A204.1 (cell line): ENCODE measurements around the gene WWOX.

ENCODE experiments used
- FAIRE-seq: peaks from 2 replicates; lab custom pipeline; 2012; peaks lifted over from hg19 to GRCh38; lab: Jason Lieb, UNC

WWOX gene

DNA sequence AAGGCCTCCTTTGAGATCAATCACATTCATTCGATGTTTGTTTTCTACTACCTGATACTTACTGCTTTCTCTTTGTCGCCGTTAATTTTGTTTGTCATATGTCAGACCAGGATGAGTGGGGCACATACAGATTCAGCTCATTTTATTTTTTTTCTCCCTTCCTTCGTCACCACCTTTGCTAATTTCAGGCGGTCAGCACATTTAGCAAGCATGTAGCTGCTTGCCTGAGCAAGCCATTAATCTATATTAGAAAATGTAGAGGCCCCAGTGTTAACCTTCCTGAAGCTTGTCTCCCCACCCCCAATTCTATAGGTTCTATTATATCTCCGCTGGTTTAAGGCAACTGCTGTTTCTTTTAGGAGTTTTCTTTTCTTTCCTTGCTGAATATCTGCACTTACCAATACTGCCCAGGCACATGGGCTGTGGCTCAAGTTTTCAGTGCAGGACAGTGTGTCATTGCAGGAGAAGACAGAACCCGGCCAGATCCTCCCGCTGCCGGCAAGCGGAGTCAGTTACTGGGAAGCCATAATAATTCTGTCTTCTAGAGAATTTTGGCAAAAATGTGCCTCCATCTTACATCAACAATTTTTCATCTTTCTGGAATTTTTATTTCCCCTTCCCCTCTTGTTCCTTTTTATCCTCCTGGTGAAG lies 714.3 kb downstream of the WWOX start:
- FAIRE-seq, result no peak

DNA sequence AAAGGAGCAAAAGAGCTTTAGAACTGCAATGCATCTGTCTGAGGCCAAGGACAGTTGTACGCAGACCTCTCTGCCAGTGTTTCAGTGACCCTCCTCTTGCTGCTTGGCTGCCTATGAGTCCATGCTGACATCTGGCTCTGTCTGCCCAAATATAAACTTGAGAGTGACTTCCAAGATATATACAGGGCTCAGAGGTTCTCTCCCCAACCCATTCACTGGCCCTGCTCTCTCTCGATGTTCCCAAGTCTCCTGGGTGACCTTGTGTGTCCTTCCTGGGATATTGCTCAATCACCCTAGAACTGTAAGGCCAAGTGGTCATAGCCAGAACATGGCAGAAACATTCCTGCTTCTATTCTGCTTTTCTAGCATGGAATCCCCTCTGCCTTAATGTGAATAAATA lies 716.3 kb downstream of the WWOX start:
- FAIRE-seq, result no peak

DNA sequence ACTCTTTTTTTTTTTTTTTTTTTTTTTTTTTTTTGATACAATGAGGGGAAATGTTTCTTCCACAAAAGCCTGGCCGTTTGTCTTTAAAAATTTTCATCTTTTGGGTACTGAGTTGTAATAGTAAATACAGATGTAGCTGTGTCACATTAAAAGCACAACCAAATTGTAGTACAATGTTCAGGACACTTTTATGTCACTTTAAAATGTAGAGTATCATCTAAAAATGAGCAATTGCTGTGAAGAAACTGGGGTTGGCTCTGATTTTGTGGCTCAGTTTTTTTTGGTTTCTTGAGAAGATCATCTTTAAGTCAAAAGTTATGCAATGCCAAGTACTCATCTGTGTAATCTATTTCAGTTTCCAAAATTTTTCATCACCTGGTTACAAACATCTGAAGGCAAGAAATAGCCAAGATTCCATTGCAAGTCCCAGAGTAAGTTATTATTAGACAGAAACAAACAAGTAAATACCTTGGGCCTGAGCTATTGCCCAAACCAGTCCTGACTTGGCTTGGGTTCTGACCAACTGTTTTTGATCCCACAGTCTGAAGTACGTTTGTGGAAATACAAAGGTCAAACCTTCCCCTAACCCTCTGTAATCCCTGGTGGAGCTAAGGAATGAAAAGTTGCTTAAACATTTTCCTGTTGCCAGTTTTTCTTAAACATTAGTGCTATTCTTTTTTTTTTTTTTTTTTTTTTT lies 717.2 kb downstream of the WWOX start:
- FAIRE-seq, result no peak

DNA sequence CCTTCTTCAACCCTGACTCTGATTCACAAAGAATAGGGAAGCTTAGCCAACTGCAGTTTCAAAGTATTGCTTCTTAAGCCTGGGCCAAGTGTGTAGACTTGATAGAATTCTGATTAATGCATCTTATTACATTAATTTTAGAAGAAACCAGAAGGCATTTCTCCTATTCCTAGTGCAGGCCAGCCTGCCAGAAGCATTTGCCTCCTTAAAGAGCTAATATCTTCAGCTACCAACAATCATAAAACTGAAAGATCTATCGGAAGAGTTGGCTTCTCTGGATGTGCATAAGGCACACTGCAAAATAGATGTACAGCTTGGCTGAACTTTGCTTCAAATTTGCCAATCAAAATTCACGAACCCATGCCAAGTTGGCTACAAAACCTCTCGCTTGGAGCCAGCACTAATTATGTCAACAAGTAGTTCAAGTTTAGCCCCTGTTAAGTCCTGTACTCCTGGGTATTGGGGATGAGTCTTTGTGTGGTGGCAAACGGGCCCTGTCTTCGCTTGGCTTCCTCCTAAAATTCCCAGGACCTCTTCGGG lies 717.8 kb downstream of the WWOX start:
- no peak for FAIRE-seq

DNA sequence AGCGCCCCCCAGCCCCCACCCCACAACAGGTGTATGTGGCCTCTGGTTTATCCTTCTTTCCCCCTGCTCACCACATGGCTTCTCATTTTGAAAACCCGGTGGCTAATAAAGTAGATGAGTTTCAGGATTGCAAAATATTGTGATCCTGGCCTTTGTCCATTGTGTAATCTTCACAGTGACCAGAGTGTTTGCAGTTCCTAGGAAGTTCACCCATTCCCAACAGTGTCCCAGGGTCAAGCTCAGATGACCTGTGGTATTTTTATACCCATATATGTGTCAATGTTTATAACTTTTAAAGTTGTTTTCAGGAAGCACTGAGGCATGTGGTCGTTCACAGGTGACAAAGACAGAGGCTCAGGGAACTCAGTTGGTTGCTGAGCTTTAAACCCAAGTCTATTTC lies 721.9 kb downstream of the WWOX start:
- FAIRE-seq, result no peak

DNA sequence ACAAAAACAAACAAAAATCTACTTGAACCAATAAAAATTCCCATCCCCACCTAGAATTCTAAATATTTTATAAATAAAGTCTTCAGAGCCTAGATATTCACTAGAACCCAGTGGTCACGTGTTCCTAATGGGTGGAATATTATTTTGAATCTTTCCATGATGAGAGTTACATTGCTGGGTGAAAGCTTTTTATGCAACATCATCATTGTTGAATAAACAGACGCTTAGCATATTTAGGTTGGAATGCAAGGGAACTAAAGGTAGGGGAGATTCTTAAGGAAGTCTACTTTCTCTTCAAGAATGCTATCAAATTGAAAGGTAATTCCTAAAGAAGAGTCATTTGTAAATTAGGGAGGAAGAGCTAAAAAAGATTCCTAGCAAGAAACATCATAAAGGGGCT lies 723.1 kb downstream of the WWOX start:
- FAIRE-seq, result no peak

DNA sequence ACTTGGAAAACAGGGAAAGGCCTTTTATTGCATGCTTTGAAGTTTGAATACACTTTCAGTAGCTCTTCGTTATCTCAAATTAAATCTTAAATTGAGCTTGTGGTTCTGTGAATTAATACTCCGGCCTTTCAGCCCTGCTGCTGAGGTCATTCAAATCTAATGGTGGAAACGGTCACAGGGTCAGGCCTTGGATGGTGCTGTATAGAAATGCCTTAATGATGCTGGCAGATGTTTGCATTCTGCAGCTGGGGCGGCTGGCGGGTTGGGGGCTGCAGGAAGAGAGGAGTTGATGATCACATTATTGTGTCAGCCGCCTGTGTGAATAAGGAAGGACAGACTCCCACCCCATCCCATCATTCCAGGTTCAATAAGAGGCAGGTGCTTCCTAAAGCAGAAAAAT lies 723.6 kb downstream of the WWOX start:
- FAIRE-seq, result no peak

DNA sequence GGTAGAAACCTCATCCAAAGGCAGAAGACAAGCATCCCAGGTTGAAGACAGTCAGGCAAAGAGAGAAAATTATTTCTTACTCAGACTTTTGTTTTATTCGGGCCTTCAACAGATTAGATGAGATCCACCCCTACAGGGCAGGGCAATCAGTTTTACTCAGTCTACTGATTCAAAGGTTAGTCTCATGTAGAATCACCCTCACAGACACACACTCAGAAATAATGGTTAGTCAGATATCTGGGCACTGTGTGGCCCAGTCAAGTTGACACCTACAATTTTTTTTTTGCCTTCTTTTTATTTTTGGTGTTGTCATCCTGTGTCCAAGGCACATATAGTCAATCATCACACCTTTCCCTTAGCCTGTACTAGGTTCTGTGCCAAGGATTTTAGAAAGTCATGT lies 729.8 kb downstream of the WWOX start:
- FAIRE-seq, result no peak

DNA sequence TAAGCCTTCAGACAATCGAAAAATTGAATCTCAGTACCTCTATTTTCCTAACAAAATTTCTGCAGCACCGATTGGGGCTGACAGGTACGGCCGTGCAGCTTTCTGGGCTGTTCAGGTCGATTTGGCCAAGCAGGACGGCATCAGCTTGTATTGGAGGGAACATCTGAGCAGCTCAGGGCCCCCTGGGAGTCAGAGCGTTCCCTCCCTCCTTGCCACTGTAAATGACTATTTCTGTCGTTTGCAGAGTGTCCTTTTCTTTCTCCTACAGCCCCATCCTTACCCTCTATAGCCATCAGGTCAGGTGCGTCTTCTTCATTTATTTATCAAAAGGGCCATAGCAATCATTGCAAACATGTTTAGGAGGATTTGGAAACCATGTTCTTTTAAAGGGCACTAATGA lies 731.1 kb downstream of the WWOX start:
- FAIRE-seq, result no peak

DNA sequence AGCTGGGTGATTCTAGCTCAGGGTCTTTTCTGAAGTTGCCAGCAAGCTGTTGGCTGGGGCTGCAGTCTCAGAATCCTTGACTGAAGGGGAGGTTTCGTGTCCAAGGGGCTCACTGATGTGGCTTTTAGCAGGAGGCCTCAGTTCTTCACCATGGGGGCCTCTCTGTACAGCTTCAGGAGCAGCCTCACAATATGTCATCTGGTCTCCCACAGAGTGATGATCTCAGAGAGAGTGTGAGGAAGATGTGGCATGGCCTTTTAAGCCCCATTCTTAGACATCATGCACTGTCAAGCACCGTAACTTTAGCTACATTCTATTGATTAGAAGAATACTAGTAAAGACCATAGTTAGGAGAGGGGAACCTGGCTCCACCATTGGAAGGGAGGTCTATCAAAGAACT lies 732.6 kb downstream of the WWOX start:
- no peak for FAIRE-seq

DNA sequence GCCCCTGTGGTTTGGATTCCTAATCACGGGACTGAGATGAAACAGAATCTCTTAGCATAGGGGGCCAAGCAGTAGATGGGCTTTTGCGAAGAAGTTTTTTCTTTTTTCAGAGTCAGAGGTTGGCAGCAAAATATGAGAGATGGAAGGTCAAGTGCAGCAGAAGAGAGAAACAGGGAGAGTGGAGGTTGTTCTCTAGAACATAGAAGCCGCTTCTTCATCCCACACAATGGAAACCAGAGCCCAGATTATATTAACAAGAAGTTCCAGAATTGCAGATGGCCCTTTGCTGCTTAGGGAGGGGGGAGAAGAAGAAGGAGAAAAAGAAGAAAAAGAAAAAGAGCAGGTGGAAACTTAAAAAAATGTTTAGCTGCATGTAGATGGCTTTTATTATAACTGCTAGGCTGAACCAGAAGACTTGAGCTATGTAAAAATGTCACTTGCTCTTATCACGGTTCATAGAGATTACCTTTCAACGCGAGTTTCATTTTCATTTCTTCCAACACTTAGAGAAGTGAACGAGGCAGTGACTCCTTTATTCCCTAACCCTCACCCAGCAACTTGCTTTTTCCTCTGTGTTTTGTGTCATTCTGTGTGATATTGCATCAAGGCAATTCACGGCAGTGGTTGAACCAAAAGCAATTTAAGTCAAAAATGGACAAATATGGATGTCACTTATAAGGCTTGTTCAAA lies 737.5 kb downstream of the WWOX start:
- FAIRE-seq, result no peak

DNA sequence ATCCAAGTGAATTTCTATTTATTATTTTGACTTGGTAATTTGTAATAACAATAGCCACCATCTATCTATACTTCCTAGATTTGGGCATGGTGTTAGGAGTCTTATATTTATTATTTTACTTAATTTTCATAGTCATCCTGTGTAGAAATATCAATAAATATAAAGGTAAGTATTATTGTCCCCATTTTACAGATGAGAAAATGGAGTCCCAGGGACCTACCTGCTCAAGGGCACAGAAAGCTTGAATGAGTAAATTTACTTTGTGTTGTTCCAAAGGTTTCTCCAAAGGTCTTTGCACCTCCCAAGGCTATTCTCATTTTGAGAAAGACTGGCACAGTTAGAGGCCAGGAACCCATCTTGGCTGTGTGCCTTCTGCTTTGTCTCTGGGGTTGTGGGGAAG lies 738.3 kb downstream of the WWOX start:
- FAIRE-seq, result no peak

DNA sequence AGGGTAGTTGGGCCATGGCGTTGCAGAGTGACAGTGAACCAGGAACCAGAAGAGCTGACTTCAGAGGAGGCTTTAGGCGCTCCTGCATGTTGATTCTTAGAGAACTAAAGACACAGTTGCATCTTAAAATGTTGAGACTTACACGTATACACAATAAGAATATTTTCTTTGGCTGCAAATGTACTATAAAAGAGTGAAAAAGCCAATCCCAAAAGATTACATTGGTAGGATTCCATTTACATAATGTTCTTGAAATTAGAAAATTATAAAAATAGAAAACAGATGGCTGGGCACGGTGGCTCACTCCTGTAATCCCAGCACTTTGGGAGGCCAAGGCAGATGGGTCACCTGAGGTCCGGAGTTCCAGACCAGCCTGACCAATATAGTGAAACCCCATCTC lies 738.8 kb downstream of the WWOX start:
- FAIRE-seq, result no peak

DNA sequence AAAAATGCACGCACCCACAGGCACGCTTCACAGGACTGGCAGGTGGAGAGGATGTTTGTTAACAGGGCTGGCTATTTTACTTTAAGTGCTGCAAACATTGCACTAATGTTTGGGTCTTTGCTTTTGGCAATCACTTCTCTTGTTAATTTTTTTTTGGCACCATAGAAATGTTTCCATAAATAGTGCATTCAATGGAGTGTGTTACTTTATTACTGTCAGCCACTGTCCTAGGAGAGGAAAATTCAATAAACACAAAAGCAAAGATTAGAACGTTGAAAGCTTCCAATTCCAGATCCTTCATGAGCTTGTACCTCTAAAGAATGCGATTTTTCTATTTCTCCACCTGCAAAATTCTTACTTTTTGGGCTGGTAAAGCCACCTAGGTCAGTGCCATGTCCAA lies 743.5 kb downstream of the WWOX start:
- FAIRE-seq, result no peak

DNA sequence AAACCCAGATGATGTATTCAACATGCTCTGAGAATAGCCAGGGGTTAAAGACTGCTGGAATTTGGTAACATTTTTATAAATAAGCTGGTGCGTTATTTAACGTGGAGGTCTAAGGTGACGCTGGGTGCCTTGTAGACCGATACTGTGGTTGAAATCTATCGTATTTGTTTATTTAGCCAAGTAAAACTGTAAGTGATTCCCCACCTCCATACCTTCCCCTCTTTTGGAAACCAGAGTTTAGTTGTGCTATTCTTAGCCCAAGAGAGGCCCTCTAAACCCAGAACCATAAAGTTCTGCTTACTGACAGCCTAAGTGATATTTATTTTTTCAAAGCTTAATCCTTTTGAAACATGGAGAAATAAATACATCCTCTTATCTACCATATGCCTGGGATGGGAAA lies 744.5 kb downstream of the WWOX start:
- FAIRE-seq, result no peak

DNA sequence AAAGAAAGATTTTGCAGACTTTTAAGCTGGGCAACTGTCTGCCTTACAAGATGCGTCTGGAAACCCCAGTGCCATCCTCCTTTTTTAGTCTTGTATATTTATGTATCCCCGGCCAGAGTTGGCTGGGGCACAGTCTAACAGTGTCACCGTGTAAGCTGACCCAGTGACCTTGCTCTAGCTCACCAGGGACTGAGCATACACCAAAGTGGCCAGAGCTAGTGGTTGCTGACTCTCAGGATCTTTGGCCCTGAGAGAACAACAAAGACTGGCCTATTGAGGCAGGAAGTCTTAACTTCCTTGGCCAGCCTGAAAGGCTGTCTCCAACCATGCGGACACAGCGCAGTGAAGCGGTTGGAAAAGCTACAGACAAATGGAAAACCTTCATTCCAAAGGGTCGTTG lies 745.2 kb downstream of the WWOX start:
- FAIRE-seq, result no peak

DNA sequence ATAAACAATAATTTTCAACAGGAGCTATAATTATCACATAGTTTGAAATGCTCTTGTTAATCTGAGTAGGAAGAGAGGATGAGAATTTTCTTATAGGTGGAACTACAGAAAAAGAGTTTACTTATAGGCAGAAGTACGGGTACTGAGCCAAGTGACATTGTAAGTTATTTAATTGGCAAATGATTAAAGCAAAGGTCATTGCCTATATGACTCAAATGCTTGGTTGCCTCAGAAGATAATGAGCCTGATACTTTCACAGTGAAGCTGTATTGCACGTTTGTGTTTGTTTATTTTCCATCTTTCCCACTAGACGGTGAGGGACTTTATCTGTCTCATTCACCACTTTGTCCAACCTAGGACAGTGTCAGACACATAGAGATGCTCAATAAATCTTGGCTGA lies 751.8 kb downstream of the WWOX start:
- no peak for FAIRE-seq

DNA sequence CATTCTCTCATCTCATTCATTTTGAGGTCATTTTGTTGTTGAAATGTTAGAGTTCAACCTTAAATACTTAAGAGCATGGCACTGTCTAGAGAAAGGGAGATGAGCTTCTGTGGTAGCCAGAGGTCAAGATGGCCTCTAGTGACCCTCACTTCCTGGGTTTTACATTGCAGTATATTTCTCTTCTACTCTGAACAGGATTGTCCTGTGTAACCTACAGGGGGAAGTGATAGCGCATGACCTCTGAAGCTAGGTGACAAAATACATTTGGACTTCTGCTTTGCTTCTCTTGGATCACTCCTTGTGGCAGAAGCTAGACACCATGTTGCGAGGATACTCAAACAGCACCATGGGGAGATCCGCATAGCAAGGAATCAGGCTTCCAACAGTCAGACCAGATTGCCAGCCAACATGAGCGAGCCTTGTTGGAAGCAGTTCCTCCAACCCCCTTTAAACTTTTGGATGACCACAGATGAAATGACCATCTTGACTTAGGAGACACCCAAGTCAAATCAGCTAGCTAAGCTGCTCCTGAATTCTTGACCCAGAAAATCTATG lies 752.7 kb downstream of the WWOX start:
- FAIRE-seq, result no peak

DNA sequence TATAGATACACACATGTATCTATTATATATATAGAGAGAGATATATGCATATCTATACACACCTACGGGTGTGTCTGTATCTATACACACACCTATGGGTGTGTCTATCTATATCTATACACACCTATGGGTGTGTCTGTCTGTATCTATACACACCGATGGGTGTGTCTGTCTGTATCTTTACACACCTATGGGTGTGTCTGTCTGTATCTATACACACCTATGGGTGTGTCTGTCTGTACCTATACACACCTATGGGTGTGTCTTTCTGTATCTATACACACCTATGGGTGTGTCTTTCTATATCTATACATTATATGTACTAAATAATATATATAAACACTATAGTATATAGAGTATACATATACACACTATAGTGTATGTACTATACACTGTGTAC lies 762.6 kb downstream of the WWOX start:
- no peak for FAIRE-seq

DNA sequence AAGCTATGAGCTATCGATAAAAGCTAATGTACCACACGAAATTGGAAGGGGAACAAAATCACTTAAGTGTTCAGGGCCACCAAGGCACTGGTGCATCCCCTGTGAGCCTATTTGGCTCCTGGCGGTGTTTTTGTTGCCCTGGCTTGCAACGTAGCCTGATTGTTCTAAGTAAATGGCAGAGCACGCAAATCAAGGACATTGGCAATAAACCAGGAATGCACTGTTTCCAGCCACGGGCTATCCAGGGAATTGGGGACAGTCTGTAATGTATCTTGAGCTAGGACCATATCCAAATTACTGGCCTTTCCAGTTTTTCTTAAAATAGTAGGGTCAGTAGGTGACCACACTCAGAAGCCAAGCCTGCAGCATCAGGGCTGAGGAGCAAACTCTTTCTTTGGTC lies 767.1 kb downstream of the WWOX start:
- no peak for FAIRE-seq

DNA sequence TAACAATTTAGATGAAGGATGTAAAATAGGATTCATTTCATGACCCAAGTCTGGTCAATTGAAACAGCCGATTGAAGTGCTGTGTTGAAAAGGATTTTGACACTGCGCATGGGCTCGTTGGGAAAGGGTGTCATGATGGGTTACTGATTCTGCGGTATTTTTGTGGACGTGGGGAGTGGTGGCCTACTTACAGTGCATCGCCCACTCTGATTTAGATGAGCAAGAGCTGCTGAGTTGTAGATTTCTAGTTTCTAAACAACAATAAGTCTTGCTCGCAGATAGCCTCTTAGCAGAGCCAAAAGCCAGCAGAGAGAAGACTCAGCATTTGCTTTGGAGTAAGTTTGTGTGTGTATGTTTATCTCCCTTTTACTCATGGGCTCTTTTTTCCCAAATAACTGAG lies 770.0 kb downstream of the WWOX start:
- no peak for FAIRE-seq

DNA sequence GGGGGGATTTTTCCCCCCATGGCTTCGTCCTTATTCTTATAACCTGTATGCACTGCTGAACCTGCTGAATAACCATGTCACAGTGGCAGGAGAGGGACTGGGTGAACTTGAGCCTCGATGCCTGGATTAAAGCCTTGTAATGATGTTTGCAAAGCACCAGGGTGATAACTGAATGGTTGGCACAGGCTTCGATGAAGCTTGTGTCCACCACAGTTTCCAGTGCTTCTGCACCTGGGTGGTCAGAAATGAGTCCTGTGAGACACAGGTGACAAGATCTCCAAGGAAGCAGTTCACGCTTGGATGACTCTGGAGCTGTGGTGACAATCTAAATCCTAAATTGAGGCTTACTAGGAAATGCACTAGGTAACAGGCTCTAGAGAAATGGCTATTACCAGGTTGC lies 771.8 kb downstream of the WWOX start:
- no peak for FAIRE-seq

DNA sequence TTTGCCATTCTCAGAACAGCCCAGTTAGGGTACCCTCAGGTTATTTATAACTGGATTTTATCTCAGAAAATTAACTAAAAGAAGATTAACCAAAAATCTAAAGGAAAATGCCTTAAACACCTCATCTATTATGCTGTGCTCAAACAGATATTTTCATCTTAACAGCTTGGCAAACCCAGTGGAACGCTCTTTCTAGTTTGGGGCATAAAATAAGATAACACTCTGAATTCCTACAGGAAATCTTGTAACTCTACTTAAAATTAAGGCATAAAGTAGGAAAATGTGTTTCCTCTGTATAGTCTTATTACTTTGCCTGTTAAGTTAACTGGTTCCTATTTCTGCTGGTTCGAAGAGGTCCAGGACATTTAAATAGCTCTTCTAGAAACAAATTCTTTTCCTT lies 777.2 kb downstream of the WWOX start:
- no peak for FAIRE-seq
